Measurements from ENCODE around the gene GAN. TPM values are rescaled to one million over a fixed set of nuclear protein-coding genes. Genes with fewer than 3 reads are reported as not detected.

The GAN gene
- total RNA-seq, 1 donor = 6.2 TPM

GRCh38 chr16:81435567-81435966, 120.8 kb downstream of the GAN start:
- no peak for TF ChIP-seq CTCF (IDR thresholded peaks at IDR 0.05; ENCODE audit: insufficient read depth, low read length)
- H3K4me3 ChIP-seq (ENCODE audit: low read depth, low read length) = no peak overlapping the region
- DNase-seq (ENCODE audit: low read depth) = no peak

GRCh38 chr16:81436386-81436785, 121.6 kb downstream of the GAN start:
- TF ChIP-seq CTCF (IDR thresholded peaks at IDR 0.05; ENCODE audit: insufficient read depth, low read length) = no peak
- no peak overlapping the region for H3K4me3 ChIP-seq (ENCODE audit: low read depth, low read length)
- peak; percentile 25 for DNase-seq (ENCODE audit: low read depth)

- no peak for DNase-seq (ENCODE audit: low read depth)
- no peak for TF ChIP-seq CTCF (IDR thresholded peaks at IDR 0.05; ENCODE audit: insufficient read depth, low read length)
- no peak overlapping the region for H3K4me3 ChIP-seq (ENCODE audit: low read depth, low read length)
These were observed 123.1 kb downstream of the GAN start for GRCh38 chr16:81437865-81438264.

Other genes starting within 250 kb of the GAN start
- 0.54 and 0.90 TPM in 2 replicates for gene C16orf46, start 237.7 kb upstream of the GAN start, total RNA-seq (ENCODE audit: low replicate concordance)
- 36.2 and 84.3 TPM in 2 replicates for gene GCSH, start 218.6 kb upstream of the GAN start, total RNA-seq (ENCODE audit: low replicate concordance)
- gene BCO1, start 76.3 kb upstream of the GAN start, total RNA-seq (ENCODE audit: low replicate concordance) = not detected in 2 replicates
- 12.3 and 15.7 TPM in 2 replicates for gene CMIP, start 129.8 kb downstream of the GAN start, total RNA-seq (ENCODE audit: low replicate concordance)

Data from fibroblast of the aortic adventitia (primary cell).